NAMALWA (cell line): Measurements from ENCODE around the gene KCNIP1.

ENCODE experiments used
- DNase-seq: peaks from one replicate; pipeline ENCODE4 v3.0.0-alpha.2; 2015; ENCODE audit warnings: low spot score

The KCNIP1 gene

GRCh38 chr5:170597872-170598271, 94.1 kb downstream of the KCNIP1 start:
- DNase-seq: no peak

- DNase-seq: no peak
These were observed 95.9 kb downstream of the KCNIP1 start for GRCh38 chr5:170599756-170600155.

GRCh38 chr5:170601619-170602018, 97.8 kb downstream of the KCNIP1 start:
- no peak for DNase-seq

- no peak for DNase-seq
These were observed 99.3 kb downstream of the KCNIP1 start for GRCh38 chr5:170603109-170603508.

- peak; percentile 64 for DNase-seq
These were observed 100.1 kb downstream of the KCNIP1 start for GRCh38 chr5:170603578-170604565.

- DNase-seq: no peak
These were observed 103.1 kb downstream of the KCNIP1 start for GRCh38 chr5:170606941-170607340.

- DNase-seq: no peak
These were observed 107.8 kb downstream of the KCNIP1 start for GRCh38 chr5:170611449-170612090.

GRCh38 chr5:170612256-170612678, 108.4 kb downstream of the KCNIP1 start:
- DNase-seq: no peak

- DNase-seq: no peak
These were observed 110.3 kb downstream of the KCNIP1 start for GRCh38 chr5:170614065-170614490.

GRCh38 chr5:170614720-170615119, 110.9 kb downstream of the KCNIP1 start:
- DNase-seq: no peak

- no peak for DNase-seq
These were observed 114.0 kb downstream of the KCNIP1 start for GRCh38 chr5:170617533-170618490.

- no peak for DNase-seq
These were observed 116.0 kb downstream of the KCNIP1 start for GRCh38 chr5:170619869-170620268.

GRCh38 chr5:170622933-170623332, 119.1 kb downstream of the KCNIP1 start:
- DNase-seq: no peak

GRCh38 chr5:170623576-170624181, 119.9 kb downstream of the KCNIP1 start:
- DNase-seq: peak; percentile 45

GRCh38 chr5:170625221-170626165, 121.7 kb downstream of the KCNIP1 start:
- no peak for DNase-seq

GRCh38 chr5:170626507-170627150, 122.8 kb downstream of the KCNIP1 start:
- DNase-seq: no peak

GRCh38 chr5:170627271-170627670, 123.5 kb downstream of the KCNIP1 start:
- no peak for DNase-seq

- DNase-seq: no peak
These were observed 124.2 kb downstream of the KCNIP1 start for GRCh38 chr5:170628028-170628427.

- DNase-seq: no peak
These were observed 125.1 kb downstream of the KCNIP1 start for GRCh38 chr5:170628691-170629565.
